ENCODE measurements around the gene ERCC2.
"Not testable (repeated sequence)": the region's sequence is repeated elsewhere in the genome, so short reads cannot be mapped to it uniquely, and the experiment has no call there.

ERCC2 gene

GRCh38 chr19:45315304-45315703 is 55.1 kb downstream of the ERCC2 start:
- H3K9me3 ChIP-seq (ENCODE audit: insufficient read depth, low read length): no peaks in the 10 kb centered on the region
- no peak for TF ChIP-seq SUZ12 (IDR thresholded peaks at IDR 0.05; ENCODE audit: extremely low read depth, insufficient read depth, insufficient read length)
- TF ChIP-seq ZNF274 (IDR thresholded peaks at IDR 0.05; ENCODE audit: low read depth, low read length): no peak
- no peak for TF ChIP-seq YY1 (IDR thresholded peaks at IDR 0.05; ENCODE audit: insufficient read depth, insufficient read length)
- peaks cover 4% of the 10 kb centered on the region for H3K4me1 ChIP-seq (ENCODE audit: insufficient read depth, insufficient read length)
- no peak overlapping the region for H3K4me3 ChIP-seq (ENCODE audit: insufficient read length, low read depth)
- DNase-seq (ENCODE audit: low read depth, low spot score): no peak
- peaks cover 24% of the 10 kb centered on the region for H3K27me3 ChIP-seq (ENCODE audit: insufficient read depth, insufficient read length)
- no peaks in the 10 kb centered on the region for H3K36me3 ChIP-seq (ENCODE audit: insufficient read depth, insufficient read length, low read length)
- H3K9ac ChIP-seq (ENCODE audit: insufficient read length, low read depth): no peak overlapping the region

- DNase-seq (ENCODE audit: low read depth, low spot score): no peak
- H3K36me3 ChIP-seq (ENCODE audit: insufficient read depth, insufficient read length, low read length): no peaks in the 10 kb centered on the region
- no peak overlapping the region for H3K9ac ChIP-seq (ENCODE audit: insufficient read length, low read depth)
- TF ChIP-seq ZNF274 (IDR thresholded peaks at IDR 0.05; ENCODE audit: low read depth, low read length): no peak
- TF ChIP-seq YY1 (IDR thresholded peaks at IDR 0.05; ENCODE audit: insufficient read depth, insufficient read length): no peak
- TF ChIP-seq SUZ12 (IDR thresholded peaks at IDR 0.05; ENCODE audit: extremely low read depth, insufficient read depth, insufficient read length): no peak
- H3K4me3 ChIP-seq (ENCODE audit: insufficient read length, low read depth): no peak overlapping the region
- peaks cover 4% of the 10 kb centered on the region for H3K4me1 ChIP-seq (ENCODE audit: insufficient read depth, insufficient read length)
- H3K9me3 ChIP-seq (ENCODE audit: insufficient read depth, low read length): no peaks in the 10 kb centered on the region
- H3K27me3 ChIP-seq (ENCODE audit: insufficient read depth, insufficient read length): peaks cover 24% of the 10 kb centered on the region
Observed at GRCh38 chr19:45314708-45315245, 55.6 kb downstream of the ERCC2 start.

- H3K4me3 ChIP-seq (ENCODE audit: insufficient read length, low read depth); H3K9me3 ChIP-seq (ENCODE audit: insufficient read depth, low read length); H3K36me3 ChIP-seq (ENCODE audit: insufficient read depth, insufficient read length, low read length); H3K4me1 ChIP-seq (ENCODE audit: insufficient read depth, insufficient read length); H3K9ac ChIP-seq (ENCODE audit: insufficient read length, low read depth); DNase-seq (ENCODE audit: low read depth, low spot score): not testable (repeated sequence)
- peaks cover 24% of the 10 kb centered on the region for H3K27me3 ChIP-seq (ENCODE audit: insufficient read depth, insufficient read length)
Observed at GRCh38 chr19:45312285-45312684, 58.1 kb downstream of the ERCC2 start.

- TF ChIP-seq SUZ12 (IDR thresholded peaks at IDR 0.05; ENCODE audit: extremely low read depth, insufficient read depth, insufficient read length) (no peak), ZNF274 (IDR thresholded peaks at IDR 0.05; ENCODE audit: low read depth, low read length) (no peak), YY1 (IDR thresholded peaks at IDR 0.05; ENCODE audit: insufficient read depth, insufficient read length) (no peak)
- no peak overlapping the region for H3K4me3 ChIP-seq (ENCODE audit: insufficient read length, low read depth)
Observed at GRCh38 chr19:45311621-45312020, 58.8 kb downstream of the ERCC2 start.

GRCh38 chr19:45309322-45309721 is 61.1 kb downstream of the ERCC2 start:
- not testable (repeated sequence) for H3K4me3 ChIP-seq (ENCODE audit: insufficient read length, low read depth); H3K9me3 ChIP-seq (ENCODE audit: insufficient read depth, low read length); DNase-seq (ENCODE audit: low read depth, low spot score); H3K9ac ChIP-seq (ENCODE audit: insufficient read length, low read depth); H3K36me3 ChIP-seq (ENCODE audit: insufficient read depth, insufficient read length, low read length); H3K4me1 ChIP-seq (ENCODE audit: insufficient read depth, insufficient read length)
- peaks cover 13% of the 10 kb centered on the region for H3K27me3 ChIP-seq (ENCODE audit: insufficient read depth, insufficient read length)

More at GRCh38 chr19:45311621-45312020, 58.8 kb downstream of the ERCC2 start:
- H3K9ac ChIP-seq (ENCODE audit: insufficient read length, low read depth): no peak overlapping the region
- H3K4me1 ChIP-seq (ENCODE audit: insufficient read depth, insufficient read length): peaks cover 2% of the 10 kb centered on the region
- H3K36me3 ChIP-seq (ENCODE audit: insufficient read depth, insufficient read length, low read length): no peaks in the 10 kb centered on the region
- peaks cover 24% of the 10 kb centered on the region for H3K27me3 ChIP-seq (ENCODE audit: insufficient read depth, insufficient read length)
- DNase-seq (ENCODE audit: low read depth, low spot score): no peak
- H3K9me3 ChIP-seq (ENCODE audit: insufficient read depth, low read length): no peaks in the 10 kb centered on the region

- Histone ChIP-seq H3K36me3 (ENCODE audit: insufficient read depth, insufficient read length, low read length) (no peaks in the 10 kb centered on the region), H3K9ac (ENCODE audit: insufficient read length, low read depth) (no peak overlapping the region), H3K9me3 (ENCODE audit: insufficient read depth, low read length) (no peaks in the 10 kb centered on the region), H3K4me1 (ENCODE audit: insufficient read depth, insufficient read length) (peaks cover 2% of the 10 kb centered on the region), H3K4me3 (ENCODE audit: insufficient read length, low read depth) (no peak overlapping the region), H3K27me3 (ENCODE audit: insufficient read depth, insufficient read length) (no peaks in the 10 kb centered on the region)
- DNase-seq (ENCODE audit: low read depth, low spot score): no peak
- no peak for TF ChIP-seq SUZ12 (IDR thresholded peaks at IDR 0.05; ENCODE audit: extremely low read depth, insufficient read depth, insufficient read length)
- no peak for TF ChIP-seq YY1 (IDR thresholded peaks at IDR 0.05; ENCODE audit: insufficient read depth, insufficient read length)
- TF ChIP-seq ZNF274 (IDR thresholded peaks at IDR 0.05; ENCODE audit: low read depth, low read length): no peak
Observed at GRCh38 chr19:45307361-45307760, 63.0 kb downstream of the ERCC2 start.

- Histone ChIP-seq H3K36me3 (ENCODE audit: insufficient read depth, insufficient read length, low read length) (no peaks in the 10 kb centered on the region), H3K9ac (ENCODE audit: insufficient read length, low read depth) (no peak overlapping the region), H3K27me3 (ENCODE audit: insufficient read depth, insufficient read length) (no peaks in the 10 kb centered on the region), H3K9me3 (ENCODE audit: insufficient read depth, low read length) (no peaks in the 10 kb centered on the region), H3K4me1 (ENCODE audit: insufficient read depth, insufficient read length) (no peaks in the 10 kb centered on the region), H3K4me3 (ENCODE audit: insufficient read length, low read depth) (no peak overlapping the region)
- TF ChIP-seq ZNF274 (IDR thresholded peaks at IDR 0.05; ENCODE audit: low read depth, low read length) (no peak), SUZ12 (IDR thresholded peaks at IDR 0.05; ENCODE audit: extremely low read depth, insufficient read depth, insufficient read length) (no peak), YY1 (IDR thresholded peaks at IDR 0.05; ENCODE audit: insufficient read depth, insufficient read length) (no peak)
- DNase-seq (ENCODE audit: low read depth, low spot score): no peak
Observed at GRCh38 chr19:45306518-45307027, 63.8 kb downstream of the ERCC2 start.

GRCh38 chr19:45306040-45306439 is 64.3 kb downstream of the ERCC2 start:
- Histone ChIP-seq H3K4me3 (ENCODE audit: insufficient read length, low read depth) (no peak overlapping the region), H3K9ac (ENCODE audit: insufficient read length, low read depth) (no peak overlapping the region), H3K4me1 (ENCODE audit: insufficient read depth, insufficient read length) (no peaks in the 10 kb centered on the region), H3K27me3 (ENCODE audit: insufficient read depth, insufficient read length) (no peaks in the 10 kb centered on the region), H3K9me3 (ENCODE audit: insufficient read depth, low read length) (no peaks in the 10 kb centered on the region), H3K36me3 (ENCODE audit: insufficient read depth, insufficient read length, low read length) (no peaks in the 10 kb centered on the region)
- no peak for TF ChIP-seq SUZ12 (IDR thresholded peaks at IDR 0.05; ENCODE audit: extremely low read depth, insufficient read depth, insufficient read length)
- no peak for TF ChIP-seq ZNF274 (IDR thresholded peaks at IDR 0.05; ENCODE audit: low read depth, low read length)
- no peak for TF ChIP-seq YY1 (IDR thresholded peaks at IDR 0.05; ENCODE audit: insufficient read depth, insufficient read length)
- DNase-seq (ENCODE audit: low read depth, low spot score): no peak
